Panc1 (cell line): ENCODE data around the gene ASXL2. TPM values are rescaled to one million over a fixed set of nuclear protein-coding genes. Genes with fewer than 3 reads are reported as not detected.

Experiments
- ATAC-seq: fragments of 200-7000 bp; cut with Tn5 transposase; 2 replicates; pipeline ENCODE4 v1.9.1; 2020; ENCODE audit warnings: mild to moderate bottlenecking, moderate library complexity
- BruUV-seq: library from RNA; stranded (reverse); fragments of 400-500 nt; replicated peaks from 2 replicates; lab custom pipeline; 2021; lab: Mats Ljungman, UMichigan
- CTCF ChIA-PET: fragments of 300-600 bp; sonication (Branson Sonifier 250); formaldehyde crosslinking; loops from one replicate; lab custom pipeline; 2022; ENCODE audit warnings: antibody characterized with exemption; lab: Charles Lee
- POLR2A ChIA-PET: fragments of 300-600 bp; sonication (Branson Sonifier 250); formaldehyde crosslinking; loops from one replicate; lab custom pipeline; 2022; ENCODE audit warnings: antibody characterized with exemption; lab: Charles Lee
- DNase-seq: peaks from one replicate; pipeline ENCODE4 v3.0.0-alpha.2; 2010; ENCODE audit warnings: low read depth, low spot score
- H3K27ac ChIP-seq: 2 replicates; pipeline ENCODE4 v1.5.1; 2011; ENCODE audit warnings: mild to moderate bottlenecking, low read length, inconsistent platforms
- H3K27me3 ChIP-seq: fragments of 200-500 bp; sonication (Bioruptor generic); 2 replicates; pipeline ENCODE4 v1.6.0; 2014; ENCODE audit warnings: low read length, inconsistent platforms; ENCODE audit not compliant: control insufficient read depth, insufficient read depth
- H3K36me3 ChIP-seq: fragments of 200-500 bp; sonication (Bioruptor generic); 2 replicates; pipeline ENCODE4 v1.5.1; 2014; ENCODE audit warnings: inconsistent platforms, mild to moderate bottlenecking, low read length, moderate library complexity; ENCODE audit not compliant: control insufficient read depth, insufficient read depth
- H3K4me1 ChIP-seq: 2 replicates; pipeline ENCODE4 v1.5.1; 2011; ENCODE audit warnings: inconsistent platforms, mild to moderate bottlenecking, low read length, moderate library complexity; ENCODE audit not compliant: control insufficient read depth, insufficient read depth
- H3K4me3 ChIP-seq, 2 experiments: 2 replicates each; pipeline ENCODE4 v1.5.1; 2011 to 2012; ENCODE audit warnings: low read depth in 2 of 2, low read length in 2 of 2, mild to moderate bottlenecking in 2 of 2, inconsistent platforms in 1 of 2, moderate library complexity in 1 of 2
- H3K9me3 ChIP-seq: fragments of 200-500 bp; sonication (Bioruptor generic); 2 replicates; pipeline ENCODE4 v1.5.1; 2014; ENCODE audit warnings: low read depth, mild to moderate bottlenecking, inconsistent platforms, low read length, moderate library complexity; ENCODE audit not compliant: control insufficient read depth, insufficient read depth
- CTCF ChIP-seq: fragments of 450-650 bp; IDR thresholded peaks from 2 replicates; pipeline ENCODE4 v1.5.1; 2017; ENCODE audit warnings: mild to moderate bottlenecking
- POLR2AphosphoS5 ChIP-seq: IDR thresholded peaks from 2 replicates; pipeline ENCODE4 v1.6.1; 2012; ENCODE audit warnings: mild to moderate bottlenecking, low read depth, low read length, moderate library complexity
- REST ChIP-seq, 2 experiments: IDR thresholded peaks; 2 replicates each; pipeline ENCODE4 v1.6.1; 2011 to 2012; ENCODE audit warnings: low read depth in 2 of 2, control low read depth in 1 of 2, low read length in 1 of 2, mild to moderate bottlenecking in 1 of 2, moderate library complexity in 1 of 2; ENCODE audit not compliant: insufficient read depth in 1 of 2
- SIN3A ChIP-seq: IDR thresholded peaks from 2 replicates; pipeline ENCODE4 v1.6.1; 2012; ENCODE audit warnings: low read depth, mild to moderate bottlenecking, low read length, moderate library complexity, borderline replicate concordance; ENCODE audit not compliant: insufficient read depth
- TCF7L2 ChIP-seq: IDR thresholded peaks from 2 replicates; pipeline ENCODE4 v1.6.1; 2011; ENCODE audit warnings: mild to moderate bottlenecking, low read depth, low read length, inconsistent platforms
- in situ Hi-C: cut with HindIII; loops from 2 replicates; pipeline ENCODE4 v1.10.0; 2016; ENCODE audit warnings: low sequenced_read_pairs, low pct_unique_long_range_greater_than_20kb
- intact Hi-C: fragments of 100-400 bp; cut with micrococcal nuclease; formaldehyde crosslinking; loops from one replicate; pipeline ENCODE4 v1.10.0; 2022; ENCODE audit not compliant: unreplicated experiment
- total RNA-seq: library from RNA; stranded (reverse); gene quantifications from one replicate; pipeline ENCODE4 v1.2.1, GENCODE V29; 2021; ENCODE audit not compliant: unreplicated experiment

The ASXL2 gene
- total RNA-seq, 1 experiment from 2014 or later = 43.4 TPM

GRCh38 chr2:25742501-25742900 lies 135.8 kb downstream of the ASXL2 start:
- no peak for TF ChIP-seq REST (IDR thresholded peaks at IDR 0.05; ENCODE audit: insufficient read depth in 1 of 2, low read depth in 2 of 2, low read length in 1 of 2)
- ATAC-seq (no peak), DNase-seq (no peak)
- intact Hi-C loops (no loop called here), in situ Hi-C loops (no loop called here)
- no peak overlapping the region for H3K27ac ChIP-seq
- H3K4me1 ChIP-seq = no peaks in the 10 kb centered on the region
- H3K27me3 ChIP-seq = no peaks in the 10 kb centered on the region
- no TSS peak for BruUV-seq
- ChIA-PET POLR2A (interaction anchor here (0.6 kb wide), 2 partner anchors 36 to 123 kb away, joined by 5 to 10 read pairs; no protein-coding TSS in a partner anchor), CTCF (no interaction called here)
- no peak overlapping the region for H3K4me3 ChIP-seq
- no peaks in the 10 kb centered on the region for H3K9me3 ChIP-seq
- H3K36me3 ChIP-seq = no peaks in the 10 kb centered on the region; the same call in none of the 2 replicates

- Histone ChIP-seq H3K4me1 (no peaks in the 10 kb centered on the region), H3K27ac (no peak overlapping the region), H3K4me3 (no peak overlapping the region), H3K9me3 (no peaks in the 10 kb centered on the region), H3K36me3 (no peaks in the 10 kb centered on the region; the same call in 1 of the 2 replicates), H3K27me3 (no peaks in the 10 kb centered on the region)
- no peak for TF ChIP-seq TCF7L2
- TF ChIP-seq POLR2AphosphoS5 = no peak
- no peak for TF ChIP-seq SIN3A
- TF ChIP-seq CTCF = no peak
- TF ChIP-seq REST (IDR thresholded peaks at IDR 0.05; ENCODE audit: insufficient read depth in 1 of 2, low read depth in 2 of 2, low read length in 1 of 2) = no peak
- BruUV-seq = no TSS peak
- DNase-seq (no peak), ATAC-seq (no peak)
- in situ Hi-C loops (no loop called here), intact Hi-C loops (no loop called here)
- CTCF ChIA-PET = no interaction called here
- POLR2A ChIA-PET = no interaction called here
Measured at GRCh38 chr2:25740810-25741381, 137.4 kb downstream of the ASXL2 start.
